ENCODE results near the gene LIX1L. TPM values are rescaled to one million over a fixed set of nuclear protein-coding genes. Genes with fewer than 3 reads are reported as not detected.

The LIX1L gene
- total and polyA plus RNA-seq, 2 donors (not counting 1 experiment from before 2014, with no cell fraction given): 14.4 to 31.7 TPM

GRCh38 chr1:145987926-145988325 lies 30.1 kb upstream of the LIX1L start:
- Mint-ChIP-seq H3K4me1 (peaks cover 79% of the 10 kb centered on the region), H3K4me3 (no peak overlapping the region), H3K9me3 (ENCODE audit: insufficient read depth) (no peaks in the 10 kb centered on the region), H3K27me3 (no peaks in the 10 kb centered on the region), H3K27ac (peak overlapping the region; percentile 86)
- Histone ChIP-seq H4K20me1 (ENCODE audit: control insufficient read depth, insufficient read depth, low read length, poor library complexity, severe bottlenecking) (peaks cover 6% of the 10 kb centered on the region), H3K36me3 (replicated peaks in 1 of 2; ENCODE audit: control extremely low read depth in 1 of 2, control insufficient read depth in 1 of 2, extremely low read depth in 1 of 2, insufficient read depth in 2 of 2, low read length in 1 of 2) (peaks cover 0 to 8% of the 10 kb centered on the region in 2 experiments), H2AFZ (ENCODE audit: insufficient read depth, low read depth, low read length, poor library complexity, severe bottlenecking) (no peak overlapping the region), H3K4me2 (replicated peaks; ENCODE audit: low read depth, low read length, poor library complexity, severe bottlenecking) (no peak overlapping the region), H3K4me3 (ENCODE audit: control extremely low read depth in 1 of 5, extremely low read depth in 1 of 5, insufficient read depth in 1 of 5, low read depth in 2 of 5, low read length in 4 of 5) (no peak overlapping the region), H3K4me1 (ENCODE audit: control insufficient read depth in 2 of 2, insufficient read depth in 2 of 2, low read length in 2 of 2) (peaks cover 58 to 61% of the 10 kb centered on the region in 2 donors), H3K27me3 (replicated peaks in 1 of 4; ENCODE audit: control extremely low read depth in 1 of 4, control insufficient read depth in 3 of 4, insufficient read depth in 4 of 4, low read length in 3 of 4) (no peaks in the 10 kb centered on the region), H3K79me2 (ENCODE audit: control insufficient read depth, insufficient read depth, low read length) (peaks cover 30% of the 10 kb centered on the region), H3K27ac (ENCODE audit: low read length in 2 of 2) (peak overlapping the region in 1 of 2 donors; percentile 62), H3K9ac (ENCODE audit: low read length) (no peak overlapping the region), H3K9me3 (ENCODE audit: control extremely low read depth in 1 of 3, control insufficient read depth in 2 of 3, insufficient read depth in 1 of 3, low read length in 2 of 3) (no peaks in the 10 kb centered on the region)
- POLR2A ChIA-PET: interaction anchor here (3.9 to 12.1 kb wide), 3 partner anchors 9 to 14 kb away, joined by 14 to 131 read pairs (median 43); partner anchors contain the start of gene TXNIP
- ATAC-seq (ENCODE audit: low read depth) (no peak), DNase-seq (no peak)
- WGBS (ENCODE audit: insufficient coverage): no CpG with 5 or more reads among the region's 1 CpG
- TF ChIP-seq EZH2 (IDR thresholded peaks at IDR 0.05; ENCODE audit: borderline replicate concordance, insufficient read depth, low read depth, low read length, poor library complexity, severe bottlenecking): no peak
- intact Hi-C loops (cut with micrococcal nuclease): no loop called here
- CTCF ChIA-PET: interaction anchor here (0.8 to 14.8 kb wide), 7 partner anchors 7 to 57 kb away, joined by 4 to 207 read pairs (median 5); partner anchors contain the start of genes ANKRD34A and POLR3GL

GRCh38 chr1:145986551-145986950 lies 28.7 kb upstream of the LIX1L start:
- H3K4me3 Mint-ChIP-seq: no peak overlapping the region
- intact Hi-C loops (cut with micrococcal nuclease): no loop called here
- H3K4me1 ChIP-seq (ENCODE audit: control insufficient read depth in 2 of 2, insufficient read depth in 2 of 2, low read length in 2 of 2): peaks cover 59 to 62% of the 10 kb centered on the region in 2 donors
- DNase-seq: no peak
- H3K79me2 ChIP-seq (ENCODE audit: control insufficient read depth, insufficient read depth, low read length): peaks cover 36% of the 10 kb centered on the region
- peak overlapping the region in 1 of 2 donors; percentile 27 for H3K27ac ChIP-seq (ENCODE audit: low read length in 2 of 2)
- POLR2A ChIA-PET: interaction anchor here (0.7 to 6.4 kb wide), 3 partner anchors 10 to 21 kb away, joined by 5 to 43 read pairs (median 5); partner anchors contain the start of gene TXNIP
- no peaks in the 10 kb centered on the region for H4K20me1 ChIP-seq (ENCODE audit: control insufficient read depth, insufficient read depth, low read length, poor library complexity, severe bottlenecking)
- no peak overlapping the region for H3K4me3 ChIP-seq (ENCODE audit: control extremely low read depth in 1 of 5, extremely low read depth in 1 of 5, insufficient read depth in 1 of 5, low read depth in 2 of 5, low read length in 4 of 5)
- peaks cover 80% of the 10 kb centered on the region for H3K4me1 Mint-ChIP-seq
- TF ChIP-seq CTCF (IDR thresholded peaks at IDR 0.05): no peak
- no peak for TF ChIP-seq EZH2 (IDR thresholded peaks at IDR 0.05; ENCODE audit: borderline replicate concordance, insufficient read depth, low read depth, low read length, poor library complexity, severe bottlenecking)
- WGBS (ENCODE audit: insufficient coverage): 90% methylated on average over 2 of the region's 6 CpGs
- no peaks in the 10 kb centered on the region for H3K9me3 Mint-ChIP-seq (ENCODE audit: insufficient read depth)
- ATAC-seq (ENCODE audit: low read depth): no peak
- no peaks in the 10 kb centered on the region for H3K27me3 Mint-ChIP-seq
- no peak overlapping the region for H2AFZ ChIP-seq (ENCODE audit: insufficient read depth, low read depth, low read length, poor library complexity, severe bottlenecking)
- H3K36me3 ChIP-seq (replicated peaks in 1 of 2; ENCODE audit: control extremely low read depth in 1 of 2, control insufficient read depth in 1 of 2, extremely low read depth in 1 of 2, insufficient read depth in 2 of 2, low read length in 1 of 2): no peaks in the 10 kb centered on the region
- H3K27me3 ChIP-seq (replicated peaks in 1 of 4; ENCODE audit: control extremely low read depth in 1 of 4, control insufficient read depth in 3 of 4, insufficient read depth in 4 of 4, low read length in 3 of 4): no peaks in the 10 kb centered on the region
- no peak overlapping the region for H3K4me2 ChIP-seq (replicated peaks; ENCODE audit: low read depth, low read length, poor library complexity, severe bottlenecking)
- CTCF ChIA-PET: interaction anchor here (1.1 to 14.8 kb wide), 3 partner anchors 12 to 55 kb away, joined by 4 to 135 read pairs (median 4); no protein-coding TSS in a partner anchor
- H3K9ac ChIP-seq (ENCODE audit: low read length): no peak overlapping the region
- no peaks in the 10 kb centered on the region for H3K9me3 ChIP-seq (ENCODE audit: control extremely low read depth in 1 of 3, control insufficient read depth in 2 of 3, insufficient read depth in 1 of 3, low read length in 2 of 3)
- peak overlapping the region; percentile 84 for H3K27ac Mint-ChIP-seq
